Stimulated activated CD8-positive, alpha-beta memory T cell treated with anti-CD3 and anti-CD28 coated beads, Interleukin-7, amount 100 ng/mL, for 1 hour (primary cell): ENCODE data around the gene SUMF1.

ENCODE experiments used
- DNase-seq, 2 donors: peaks; one replicate each; pipeline ENCODE4 v3.0.0-alpha.2; 2020; ENCODE audit warnings: low read depth in 2 of 2

SUMF1 gene

GRCh38 chr3:4466741-4467521, at the start of gene SUMF1:
SUMF1 (minus strand) TSS chr3:4467269; CDS start chr3:4467245, 24 bp downstream.
- peak; percentile 49 to 55 for DNase-seq

GRCh38 chr3:4515916-4516579, 49.0 kb upstream of the SUMF1 start:
- no peak for DNase-seq

- no peak for DNase-seq
Observed at GRCh38 chr3:4514916-4515315, 47.8 kb upstream of the SUMF1 start.

- no peak for DNase-seq
Observed at GRCh38 chr3:4514321-4514720, 47.3 kb upstream of the SUMF1 start.

- DNase-seq, result no peak
Observed at GRCh38 chr3:4512895-4513616, 46.0 kb upstream of the SUMF1 start.

GRCh38 chr3:4511491-4512262, 44.6 kb upstream of the SUMF1 start:
- no peak for DNase-seq

GRCh38 chr3:4509983-4510755, 43.1 kb upstream of the SUMF1 start:
- DNase-seq, result no peak

- no peak for DNase-seq
Observed at GRCh38 chr3:4509043-4509442, 42.0 kb upstream of the SUMF1 start.

- DNase-seq, result no peak
Observed at GRCh38 chr3:4508048-4508981, 41.2 kb upstream of the SUMF1 start.

GRCh38 chr3:4507024-4507596, 40.0 kb upstream of the SUMF1 start:
- DNase-seq, result no peak

GRCh38 chr3:4506559-4507023, 39.5 kb upstream of the SUMF1 start:
- no peak for DNase-seq

GRCh38 chr3:4505688-4506558, 38.9 kb upstream of the SUMF1 start:
- no peak for DNase-seq

GRCh38 chr3:4504340-4505261, 37.5 kb upstream of the SUMF1 start:
- DNase-seq, result no peak

GRCh38 chr3:4503050-4503449, 36.0 kb upstream of the SUMF1 start:
- no peak for DNase-seq

- DNase-seq, result no peak
Observed at GRCh38 chr3:4501927-4502326, 34.9 kb upstream of the SUMF1 start.

- DNase-seq, result no peak
Observed at GRCh38 chr3:4501437-4501836, 34.4 kb upstream of the SUMF1 start.

GRCh38 chr3:4498446-4498845, 31.4 kb upstream of the SUMF1 start:
- no peak for DNase-seq
